KMS-11 (cell line): ENCODE measurements around the gene HSD17B14.

Experiments used
- H2AFZ ChIP-seq: fragments of 200-600 bp; sonication (generic); 2 replicates; pipeline ENCODE4 v1.6.1; 2016; ENCODE audit warnings: antibody characterized with exemption, mixed run types, low read depth
- H3K27ac ChIP-seq: fragments of 200-600 bp; sonication (generic); 2 replicates; pipeline ENCODE4 v1.6.1; 2016; ENCODE audit warnings: mild to moderate bottlenecking, mixed run types
- H3K27me3 ChIP-seq: fragments of 200-600 bp; sonication (generic); 2 replicates; pipeline ENCODE4 v1.6.1; 2017; ENCODE audit warnings: mild to moderate bottlenecking, low read depth, mixed run types, moderate library complexity; ENCODE audit not compliant: insufficient read depth
- H3K36me3 ChIP-seq: fragments of 200-600 bp; sonication (generic); 2 replicates; pipeline ENCODE4 v1.6.1; 2017; ENCODE audit warnings: mild to moderate bottlenecking, mixed run types; ENCODE audit not compliant: insufficient read depth
- H3K4me1 ChIP-seq: fragments of 200-600 bp; sonication (generic); 2 replicates; pipeline ENCODE4 v1.6.1; 2016; ENCODE audit warnings: mild to moderate bottlenecking, low read depth, mixed run types; ENCODE audit not compliant: poor library complexity, severe bottlenecking
- H3K4me2 ChIP-seq: fragments of 200-600 bp; sonication (generic); 2 replicates; pipeline ENCODE4 v1.7.0; 2016; ENCODE audit warnings: mild to moderate bottlenecking, mixed run types
- H3K4me3 ChIP-seq: fragments of 200-600 bp; sonication (generic); IDR thresholded peaks from 2 replicates; pipeline ENCODE4 v1.6.1; 2017; ENCODE audit warnings: low read depth, low read length, mixed read lengths; ENCODE audit not compliant: insufficient read depth
- H3K79me2 ChIP-seq: fragments of 200-600 bp; sonication (generic); 2 replicates; pipeline ENCODE4 v1.6.1; 2016; ENCODE audit warnings: low read depth, mixed run types; ENCODE audit not compliant: insufficient read depth
- H3K9ac ChIP-seq: fragments of 200-600 bp; sonication (generic); 2 replicates; pipeline ENCODE4 v1.6.1; 2016; ENCODE audit warnings: mild to moderate bottlenecking, mixed run types
- H4K20me1 ChIP-seq: fragments of 200-600 bp; sonication (generic); 2 replicates; pipeline ENCODE4 v1.6.1; 2016; ENCODE audit warnings: mild to moderate bottlenecking, mixed run types; ENCODE audit not compliant: insufficient read depth
- TF ChIP-seq, protein P1 (sequence below): fragments of 200-600 bp; sonication (generic); conservative IDR thresholded peaks from 2 replicates; pipeline ENCODE4 v1.6.1; 2017; ENCODE audit warnings: low read depth, mild to moderate bottlenecking, antibody characterized with exemption, low read length, moderate library complexity, mixed read lengths

Gene HSD17B14

DNA sequence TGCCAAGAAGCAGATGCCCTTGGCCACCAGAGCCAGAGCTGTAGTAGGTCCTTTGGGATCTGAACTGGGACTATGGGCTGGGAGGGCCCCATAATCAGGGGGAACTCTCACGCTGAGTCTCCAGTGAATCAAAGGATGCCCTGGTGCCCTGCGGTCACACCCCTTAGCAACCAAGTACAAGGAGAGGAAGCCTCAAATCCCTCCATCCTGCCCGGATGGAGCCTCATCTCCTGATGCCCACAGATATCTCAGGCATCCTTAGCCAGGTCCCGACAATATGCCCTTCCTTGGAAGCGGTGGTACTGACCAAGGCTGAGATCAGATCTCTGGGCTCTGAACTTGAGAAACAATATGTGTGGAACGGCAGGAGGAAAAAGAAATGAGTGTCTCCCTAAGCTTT lies 30.4 kb upstream of the HSD17B14 start:
- H3K9ac ChIP-seq = no peak overlapping the region
- H3K4me3 ChIP-seq = no peak overlapping the region
- no peak overlapping the region; the same call in 1 of the 2 replicates for H3K4me2 ChIP-seq
- peaks cover 49% of the 10 kb centered on the region for H3K27me3 ChIP-seq
- TF ChIP-seq, protein P1, sequence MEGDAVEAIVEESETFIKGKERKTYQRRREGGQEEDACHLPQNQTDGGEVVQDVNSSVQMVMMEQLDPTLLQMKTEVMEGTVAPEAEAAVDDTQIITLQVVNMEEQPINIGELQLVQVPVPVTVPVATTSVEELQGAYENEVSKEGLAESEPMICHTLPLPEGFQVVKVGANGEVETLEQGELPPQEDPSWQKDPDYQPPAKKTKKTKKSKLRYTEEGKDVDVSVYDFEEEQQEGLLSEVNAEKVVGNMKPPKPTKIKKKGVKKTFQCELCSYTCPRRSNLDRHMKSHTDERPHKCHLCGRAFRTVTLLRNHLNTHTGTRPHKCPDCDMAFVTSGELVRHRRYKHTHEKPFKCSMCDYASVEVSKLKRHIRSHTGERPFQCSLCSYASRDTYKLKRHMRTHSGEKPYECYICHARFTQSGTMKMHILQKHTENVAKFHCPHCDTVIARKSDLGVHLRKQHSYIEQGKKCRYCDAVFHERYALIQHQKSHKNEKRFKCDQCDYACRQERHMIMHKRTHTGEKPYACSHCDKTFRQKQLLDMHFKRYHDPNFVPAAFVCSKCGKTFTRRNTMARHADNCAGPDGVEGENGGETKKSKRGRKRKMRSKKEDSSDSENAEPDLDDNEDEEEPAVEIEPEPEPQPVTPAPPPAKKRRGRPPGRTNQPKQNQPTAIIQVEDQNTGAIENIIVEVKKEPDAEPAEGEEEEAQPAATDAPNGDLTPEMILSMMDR = no peak
- peaks cover 7% of the 10 kb centered on the region for H3K4me1 ChIP-seq
- no peaks in the 10 kb centered on the region for H3K36me3 ChIP-seq
- H4K20me1 ChIP-seq = no peaks in the 10 kb centered on the region
- H3K79me2 ChIP-seq = no peaks in the 10 kb centered on the region
- no peak overlapping the region for H3K27ac ChIP-seq
- H2AFZ ChIP-seq = no peak overlapping the region

DNA sequence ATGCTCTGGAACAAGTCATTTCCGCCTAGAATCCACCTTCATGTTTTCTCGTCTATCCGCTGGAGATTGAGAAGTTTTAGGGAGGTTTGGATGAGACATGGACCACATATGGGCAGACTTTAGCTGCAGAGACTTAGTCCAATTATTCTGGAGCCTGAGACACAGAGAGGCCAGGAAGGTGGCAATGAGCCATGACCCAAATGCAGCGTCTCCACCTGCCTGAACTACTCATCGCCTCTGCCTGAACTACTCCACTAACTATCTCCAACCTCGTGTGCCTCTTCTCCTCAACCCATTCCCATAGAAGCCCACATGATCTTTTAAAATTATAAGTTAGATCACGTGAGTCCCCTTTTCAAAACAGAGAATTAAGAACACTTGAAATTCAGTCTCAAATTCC lies 26.5 kb upstream of the HSD17B14 start:
- peaks cover 39% of the 10 kb centered on the region for H3K27me3 ChIP-seq
- peaks cover 7% of the 10 kb centered on the region for H3K4me1 ChIP-seq
- TF ChIP-seq, protein P1 = no peak
- H3K79me2 ChIP-seq = no peaks in the 10 kb centered on the region
- no peak overlapping the region for H3K4me3 ChIP-seq
- no peak overlapping the region for H3K9ac ChIP-seq
- H3K27ac ChIP-seq = no peak overlapping the region
- no peak overlapping the region for H2AFZ ChIP-seq
- H3K4me2 ChIP-seq = no peak overlapping the region
- no peaks in the 10 kb centered on the region for H3K36me3 ChIP-seq
- no peaks in the 10 kb centered on the region for H4K20me1 ChIP-seq

DNA sequence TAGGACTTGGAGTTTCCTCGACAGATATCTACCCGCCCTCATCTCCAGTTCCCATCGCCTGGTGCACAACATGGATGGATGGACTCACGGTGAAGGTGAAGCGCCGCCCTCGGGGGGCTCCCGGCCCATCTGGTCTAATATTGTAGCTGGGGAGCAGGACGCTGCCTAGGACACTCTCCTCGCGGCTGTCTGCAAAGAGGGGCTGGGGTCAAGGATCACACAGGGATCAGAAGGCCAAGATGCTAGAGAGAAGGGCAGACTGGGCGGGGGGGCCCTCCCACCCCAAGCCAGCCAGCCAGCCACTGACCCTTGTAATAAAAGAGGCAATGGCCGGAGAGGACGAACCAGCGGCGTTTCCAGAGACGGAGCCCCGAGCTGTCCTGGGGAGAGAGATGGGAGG lies 25.0 kb upstream of the HSD17B14 start:
- H3K4me1 ChIP-seq = peaks cover 5% of the 10 kb centered on the region
- no peaks in the 10 kb centered on the region for H3K36me3 ChIP-seq
- H3K9ac ChIP-seq = no peak overlapping the region
- H3K27me3 ChIP-seq = peaks cover 23% of the 10 kb centered on the region
- H3K27ac ChIP-seq = no peak overlapping the region
- no peaks in the 10 kb centered on the region for H4K20me1 ChIP-seq
- TF ChIP-seq, protein P1 = no peak
- H3K79me2 ChIP-seq = no peaks in the 10 kb centered on the region
- no peak overlapping the region for H3K4me3 ChIP-seq
- H2AFZ ChIP-seq = no peak overlapping the region
- no peak overlapping the region for H3K4me2 ChIP-seq

DNA sequence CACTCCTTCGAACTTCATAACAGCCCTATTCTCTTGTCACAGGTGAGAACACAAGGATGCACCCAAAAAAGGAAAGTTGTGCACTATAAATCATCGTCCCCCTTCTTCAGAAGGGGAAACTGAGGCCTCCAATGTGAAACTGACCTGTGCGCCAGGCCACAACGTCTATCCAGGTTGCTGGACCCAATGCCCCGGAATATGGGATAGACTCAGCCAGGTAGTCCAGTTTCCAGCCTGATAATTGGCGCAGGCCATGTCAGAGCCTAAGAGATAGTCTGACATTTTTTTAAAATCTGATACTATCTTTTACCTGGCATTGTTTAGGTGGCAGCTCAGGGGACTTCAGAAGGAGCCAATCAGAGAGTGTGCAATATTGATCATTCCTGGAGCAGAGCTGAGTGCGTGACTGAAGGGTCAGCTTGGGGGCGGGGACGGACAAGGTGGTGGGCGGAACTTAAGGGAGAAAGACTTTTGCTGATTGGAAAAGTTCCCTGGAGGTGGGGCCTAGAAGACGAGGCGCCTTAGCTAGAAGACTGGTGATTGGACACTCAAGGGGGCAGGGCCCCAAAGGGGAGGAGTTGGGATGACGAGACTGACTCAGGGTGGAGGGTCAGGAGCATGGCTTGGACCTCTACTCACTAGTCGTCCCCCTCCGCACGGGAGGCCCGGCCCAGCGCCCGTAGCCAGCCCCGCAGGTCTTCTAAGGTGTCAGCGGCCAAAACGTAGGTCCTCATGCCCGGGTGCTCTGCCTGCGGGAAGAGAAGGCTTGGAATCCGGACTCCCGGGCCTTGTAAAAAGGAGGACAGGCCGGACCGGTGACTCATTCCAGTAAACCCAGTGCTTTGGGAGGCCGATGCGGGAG lies 23.7 kb upstream of the HSD17B14 start:
- H3K9ac ChIP-seq = no peak overlapping the region
- H3K36me3 ChIP-seq = no peaks in the 10 kb centered on the region
- H3K4me2 ChIP-seq = peak overlapping the region; percentile 61; the same call in 1 of the 2 replicates
- no peaks in the 10 kb centered on the region for H4K20me1 ChIP-seq
- H2AFZ ChIP-seq = peak overlapping the region; percentile 77
- H3K4me3 ChIP-seq = no peak overlapping the region
- TF ChIP-seq, protein P1 = no peak
- no peaks in the 10 kb centered on the region for H3K79me2 ChIP-seq
- H3K27me3 ChIP-seq = peaks cover 12% of the 10 kb centered on the region
- H3K4me1 ChIP-seq = no peaks in the 10 kb centered on the region
- no peak overlapping the region for H3K27ac ChIP-seq
